ENCODE data around the gene CCDC188.
A peak's percentile ranks its signal among the peaks of the same experiment; 100 is the strongest.

Gene CCDC188

DNA sequence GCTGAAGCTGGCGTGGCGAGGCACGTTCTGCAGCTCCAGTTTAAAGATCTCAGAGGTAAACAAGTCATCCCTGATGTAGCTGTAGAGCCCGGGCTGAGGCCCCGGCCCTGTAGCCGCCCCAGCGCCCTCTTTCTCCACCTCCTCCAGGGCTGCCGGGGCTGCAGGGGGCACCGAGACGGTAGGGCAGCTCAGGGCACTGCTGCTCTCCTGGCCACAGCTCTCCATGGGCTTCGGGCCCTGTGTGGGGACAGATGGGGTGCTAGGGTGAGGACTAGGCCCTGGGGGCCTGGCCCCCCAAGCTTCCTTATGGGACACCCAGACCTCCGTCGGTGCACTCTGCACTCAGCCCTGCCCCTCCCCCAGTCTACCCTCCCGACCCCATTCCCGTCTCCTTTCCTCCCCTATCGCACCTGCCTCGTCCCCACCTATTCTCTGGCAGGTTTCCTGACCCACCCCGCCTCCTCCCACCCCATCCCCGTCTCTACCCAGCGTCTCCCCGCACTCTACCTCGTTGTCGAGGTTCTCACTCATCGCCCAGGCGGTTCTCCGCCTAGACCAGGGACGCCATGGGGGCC, 34.4 kb downstream of the CCDC188 start:
- no peak for DNase-seq (ENCODE audit: low read depth)
- TF ChIP-seq, protein P1, sequence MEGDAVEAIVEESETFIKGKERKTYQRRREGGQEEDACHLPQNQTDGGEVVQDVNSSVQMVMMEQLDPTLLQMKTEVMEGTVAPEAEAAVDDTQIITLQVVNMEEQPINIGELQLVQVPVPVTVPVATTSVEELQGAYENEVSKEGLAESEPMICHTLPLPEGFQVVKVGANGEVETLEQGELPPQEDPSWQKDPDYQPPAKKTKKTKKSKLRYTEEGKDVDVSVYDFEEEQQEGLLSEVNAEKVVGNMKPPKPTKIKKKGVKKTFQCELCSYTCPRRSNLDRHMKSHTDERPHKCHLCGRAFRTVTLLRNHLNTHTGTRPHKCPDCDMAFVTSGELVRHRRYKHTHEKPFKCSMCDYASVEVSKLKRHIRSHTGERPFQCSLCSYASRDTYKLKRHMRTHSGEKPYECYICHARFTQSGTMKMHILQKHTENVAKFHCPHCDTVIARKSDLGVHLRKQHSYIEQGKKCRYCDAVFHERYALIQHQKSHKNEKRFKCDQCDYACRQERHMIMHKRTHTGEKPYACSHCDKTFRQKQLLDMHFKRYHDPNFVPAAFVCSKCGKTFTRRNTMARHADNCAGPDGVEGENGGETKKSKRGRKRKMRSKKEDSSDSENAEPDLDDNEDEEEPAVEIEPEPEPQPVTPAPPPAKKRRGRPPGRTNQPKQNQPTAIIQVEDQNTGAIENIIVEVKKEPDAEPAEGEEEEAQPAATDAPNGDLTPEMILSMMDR (IDR thresholded peaks at IDR 0.05; ENCODE audit: insufficient read depth, low read depth, low read length, missing control alignments): no peak
- peak overlapping the region; percentile 80 for H3K4me3 ChIP-seq (ENCODE audit: low read length)

DNA sequence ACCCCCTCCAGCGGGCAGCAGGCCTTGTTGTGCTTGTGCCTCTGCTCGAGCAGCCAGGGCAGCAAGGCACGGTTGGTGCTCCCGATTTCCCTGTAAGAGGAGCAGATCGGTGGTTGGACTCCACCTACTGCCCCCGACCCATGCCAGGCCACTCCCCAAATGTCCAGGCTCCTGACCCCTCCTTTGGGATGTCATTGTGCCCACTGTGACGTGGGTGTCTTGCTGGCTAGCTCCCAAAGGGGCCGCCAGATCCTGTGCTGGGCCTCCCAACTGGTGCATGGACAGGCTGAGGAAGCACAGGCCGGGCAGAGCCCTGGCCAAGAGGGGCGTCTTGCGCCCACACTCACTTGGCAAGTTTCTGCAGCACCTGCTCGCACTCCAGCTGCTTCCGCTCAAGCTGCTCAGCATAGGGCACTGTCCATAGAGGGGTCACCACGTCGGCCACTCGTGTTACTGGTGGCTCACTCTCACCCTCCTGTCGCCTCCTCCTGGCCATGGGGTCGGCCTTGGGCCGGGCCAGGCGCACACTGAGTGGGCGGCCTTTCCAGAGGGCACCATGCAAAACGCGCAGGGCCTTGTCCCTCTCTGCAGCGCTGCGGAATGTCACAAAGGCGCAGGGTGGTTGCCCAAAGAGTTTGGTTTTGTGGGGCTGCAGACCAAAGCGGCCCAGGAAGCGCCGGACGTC, 35.0 kb downstream of the CCDC188 start, which contains the start of gene RANBP1:
Gene RANBP1, plus strand, starts transcription at position 414 of the 685 bp plus-strand sequence. Its CDS starts 81 bp downstream, at position 495.
- TF ChIP-seq, protein P1 (IDR thresholded peaks at IDR 0.05; ENCODE audit: insufficient read depth, low read depth, low read length, missing control alignments): no peak
- peak within 1 kb of the TSS; percentile 80 for H3K4me3 ChIP-seq (ENCODE audit: low read length)
- DNase-seq (ENCODE audit: low read depth): no peak

DNA sequence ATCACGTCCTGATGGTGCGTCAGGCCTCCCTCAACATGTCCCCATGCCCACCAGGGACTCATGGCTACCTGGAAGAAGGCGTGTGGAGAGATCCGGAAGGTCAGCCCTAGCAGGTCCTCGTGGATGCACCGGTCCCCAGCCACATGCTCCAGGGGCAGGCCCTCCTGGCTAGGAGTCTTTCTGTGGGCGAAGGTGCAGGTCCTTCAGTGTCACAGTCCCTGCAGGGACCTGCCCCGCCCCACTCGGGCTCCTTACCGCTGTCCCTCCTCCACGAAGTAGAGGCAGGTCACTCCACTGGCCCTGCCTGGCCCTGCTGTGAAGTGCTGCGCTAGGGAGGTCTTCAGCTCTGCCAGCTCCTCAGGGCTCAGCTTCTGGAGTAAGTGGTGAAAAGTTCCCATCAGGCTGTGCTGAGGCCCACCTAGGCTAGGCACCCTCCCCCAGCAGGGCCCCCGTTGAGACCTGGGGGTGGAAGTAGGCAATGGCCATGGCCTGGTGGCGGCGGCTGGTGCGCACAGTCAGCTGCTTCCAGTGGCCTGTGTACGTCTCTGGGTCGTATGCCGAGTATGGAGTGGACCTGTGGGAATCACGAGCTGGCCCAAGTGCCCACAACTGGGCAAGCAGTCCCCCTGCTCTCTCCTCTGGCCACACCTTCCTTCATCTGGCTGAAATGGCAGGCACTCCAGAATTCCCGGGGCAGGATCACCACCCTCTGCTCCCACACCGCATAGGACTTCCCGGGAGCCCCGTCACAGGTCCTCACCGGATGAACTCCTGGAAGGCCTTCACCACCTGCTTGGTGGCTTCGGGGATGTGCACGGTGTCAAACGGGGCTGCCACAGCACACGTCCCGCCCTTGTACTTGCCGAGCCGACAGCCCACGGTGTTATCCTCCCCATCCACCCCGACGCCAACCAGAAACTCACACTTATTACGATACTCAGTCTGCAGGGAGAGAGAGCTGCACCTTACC, 36.1 kb downstream of the CCDC188 start:
- TF ChIP-seq, protein P1 (IDR thresholded peaks at IDR 0.05; ENCODE audit: insufficient read depth, low read depth, low read length, missing control alignments): no peak
- DNase-seq (ENCODE audit: low read depth): no peak
- H3K4me3 ChIP-seq (ENCODE audit: low read length): no peak overlapping the region

DNA sequence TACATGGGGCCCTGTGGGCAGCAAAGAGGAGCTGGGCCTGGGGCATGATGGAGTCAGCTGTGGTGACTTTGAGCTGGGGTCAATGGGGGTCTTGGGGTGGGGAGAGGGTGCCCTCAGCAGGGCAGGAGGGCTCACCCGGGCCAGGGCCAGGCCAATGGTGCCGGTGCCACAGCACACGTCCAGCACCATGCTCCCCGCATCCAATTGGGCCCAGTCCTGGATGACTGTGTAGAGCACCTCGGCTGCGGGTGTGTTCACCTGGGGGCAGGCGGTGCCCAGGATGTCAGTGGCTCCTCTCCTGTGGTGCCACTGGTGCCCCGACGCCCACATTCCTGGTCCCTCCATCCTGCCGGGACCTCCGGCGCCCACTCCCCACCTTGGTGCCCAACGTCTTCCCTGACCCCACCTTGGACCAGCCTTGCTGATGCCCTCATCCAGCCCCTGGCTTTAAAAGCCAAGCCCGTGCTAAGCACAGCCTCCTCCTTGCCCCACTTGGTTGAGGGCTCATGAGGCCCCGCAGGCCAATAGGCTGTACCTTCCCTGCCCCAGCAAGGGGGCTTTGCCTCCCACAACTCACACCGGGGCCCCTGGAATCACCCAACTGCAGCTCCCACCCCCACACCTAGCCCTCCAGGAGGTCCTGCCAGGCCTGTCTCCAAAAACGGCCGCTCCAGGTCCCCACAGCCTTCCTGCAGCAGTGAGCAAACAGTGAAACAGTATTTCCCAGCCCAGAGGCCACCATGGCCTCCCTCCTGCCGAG, 37.1 kb downstream of the CCDC188 start:
- TF ChIP-seq, protein P1 (IDR thresholded peaks at IDR 0.05; ENCODE audit: insufficient read depth, low read depth, low read length, missing control alignments): no peak
- DNase-seq (ENCODE audit: low read depth): no peak
- H3K4me3 ChIP-seq (ENCODE audit: low read length): no peak overlapping the region

DNA sequence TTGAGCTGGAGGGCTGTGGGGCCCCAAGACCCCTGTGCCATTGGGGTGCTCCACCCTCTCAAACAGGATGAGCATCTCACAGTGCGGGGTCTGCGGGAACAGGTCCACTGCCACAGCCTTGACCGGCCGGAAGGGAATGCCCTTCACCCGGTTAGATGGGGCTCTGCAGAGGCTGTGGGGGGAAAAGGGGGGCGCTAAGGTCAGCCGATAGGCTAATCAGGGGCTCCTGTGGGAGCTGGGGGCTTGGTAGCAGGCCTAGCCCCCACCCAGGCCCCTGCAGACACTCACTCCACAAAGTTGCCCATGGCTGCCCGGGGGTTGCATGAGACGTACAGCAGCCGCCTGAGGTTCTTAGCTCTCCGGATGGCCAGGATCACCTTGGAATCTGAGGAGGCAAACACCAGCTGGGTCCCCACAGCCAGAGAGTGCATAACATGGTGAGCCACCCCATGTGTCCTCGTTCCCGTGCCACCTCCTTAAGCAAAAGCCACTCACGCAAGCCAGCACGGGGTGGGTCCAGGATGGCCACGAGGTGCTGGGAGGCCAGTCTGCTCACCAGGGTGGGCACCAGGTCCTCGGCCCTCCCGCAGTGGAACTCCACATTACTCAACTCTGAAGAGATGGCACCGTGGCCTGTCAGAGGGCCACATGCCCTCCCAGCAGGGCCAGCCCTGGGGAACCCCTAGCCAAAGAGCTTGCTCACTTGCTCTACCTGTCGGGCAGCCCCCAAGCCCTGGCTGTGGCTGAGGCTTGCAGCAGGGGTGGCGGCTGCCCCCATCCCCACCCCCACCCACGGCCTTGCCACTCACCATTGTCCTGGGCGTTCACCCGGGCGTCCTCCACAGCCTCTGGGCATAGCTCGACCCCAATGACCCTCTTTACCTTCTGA, 38.0 kb downstream of the CCDC188 start:
- H3K4me3 ChIP-seq (ENCODE audit: low read length): no peak overlapping the region
- TF ChIP-seq, protein P1 (IDR thresholded peaks at IDR 0.05; ENCODE audit: insufficient read depth, low read depth, low read length, missing control alignments): no peak
- DNase-seq (ENCODE audit: low read depth): no peak
